K562 (cell line): ENCODE results near the gene RET. TPM values are rescaled to one million over a fixed set of nuclear protein-coding genes. Genes with fewer than 3 reads are reported as not detected.

Source experiments
- ATAC-seq: fragments of 200-7000 bp; cut with Tn5 transposase; 3 replicates; pipeline ENCODE4 v1.9.1; 2020; ENCODE audit warnings: moderate library complexity
- BruUV-seq: library from RNA; stranded (reverse); fragments of 400-500 nt; replicated peaks from 2 replicates; lab custom pipeline; 2021; lab: Mats Ljungman, UMichigan
- CTCF ChIA-PET: fragments of 300-600 bp; formaldehyde crosslinking; extraction: SDS; loops from one replicate; lab custom pipeline; 2021; ENCODE audit warnings: low intra/inter-chr PET ratio; lab: Yijun Ruan, JAX
- POLR2A ChIA-PET: fragments of 300-600, 350-650 bp; sonication (Branson Sonifier 250); formaldehyde crosslinking; extraction: SDS; loops from one replicate; lab custom pipeline; 2021; ENCODE audit warnings: antibody characterized with exemption, inconsistent platforms; lab: Yijun Ruan, JAX
- DNase-seq, 4 experiments: peaks; one replicate each; pipeline versions ENCODE4 v3.0.0 to v3.0.0-alpha.2; 2011 to 2018; ENCODE audit warnings: low spot score in 3 of 4, mixed read lengths in 3 of 4; ENCODE audit errors: extremely low read depth in 1 of 4
- FAIRE-seq: peaks from 2 replicates; lab custom pipeline; 2011; peaks lifted over from hg19 to GRCh38; lab: Jason Lieb, UNC
- H2AFZ ChIP-seq: 2 replicates; pipeline ENCODE4 v1.6.0; 2011; ENCODE audit warnings: low read depth, low read length, control low read depth, inconsistent platforms
- H3K27ac ChIP-seq: fragments of 200-600 bp; 3 replicates; pipeline ENCODE4 v1.8.0; 2011; ENCODE audit warnings: low read depth, mild to moderate bottlenecking, control low read depth, inconsistent platforms, low read length, moderate library complexity, mixed read lengths; ENCODE audit errors: extremely low read depth
- H3K27me3 ChIP-seq, 2 experiments: fragments of 300-600 bp in 1 of 2; 2 replicates in 1 of 2; 3 replicates in 1 of 2; pipeline versions ENCODE4 v1.6.0 to v1.8.0; 2011; ENCODE audit warnings: inconsistent platforms in 2 of 2, low read length in 2 of 2, mild to moderate bottlenecking in 1 of 2, mixed read lengths in 1 of 2, moderate library complexity in 1 of 2; ENCODE audit not compliant: control insufficient read depth in 2 of 2, insufficient read depth in 2 of 2
- H3K36me3 ChIP-seq: fragments of 300-600 bp; 3 replicates; pipeline ENCODE4 v1.8.0; 2011; ENCODE audit warnings: mild to moderate bottlenecking, low read length, inconsistent platforms; ENCODE audit not compliant: control insufficient read depth, insufficient read depth
- H3K4me1 ChIP-seq, 2 experiments: fragments of 200-600 bp in 1 of 2; replicated peaks in 1 of 2; 2 replicates in 1 of 2; 3 replicates in 1 of 2; pipeline versions ENCODE4 v1.5.1 to v1.8.0; 2011; ENCODE audit warnings: inconsistent platforms in 2 of 2, low read length in 2 of 2, mild to moderate bottlenecking in 1 of 2, mixed read lengths in 1 of 2, moderate library complexity in 1 of 2; ENCODE audit not compliant: control insufficient read depth in 2 of 2, insufficient read depth in 2 of 2
- H3K4me2 ChIP-seq: 2 replicates; pipeline ENCODE4 v1.6.1; 2011; ENCODE audit warnings: low read length, control low read depth, inconsistent platforms, mixed read lengths; ENCODE audit not compliant: insufficient read depth
- H3K4me3 ChIP-seq: fragments of 200-600 bp; sonication (generic), shearing (Covaris generic); 2 replicates; pipeline ENCODE4 v1.5.1; 2016; ENCODE audit warnings: control low read depth, inconsistent platforms
- H3K79me2 ChIP-seq: fragments of 200-600 bp; 3 replicates; pipeline ENCODE4 v1.8.0; 2011; ENCODE audit warnings: low read length, inconsistent platforms; ENCODE audit not compliant: control insufficient read depth, insufficient read depth
- H3K9ac ChIP-seq, 2 experiments: 2 replicates each; pipeline versions ENCODE4 v1.6.0 to v1.6.1; 2011; ENCODE audit warnings: low read depth in 2 of 2, low read length in 2 of 2, control low read depth in 1 of 2, inconsistent platforms in 1 of 2, mild to moderate bottlenecking in 1 of 2, mixed read lengths in 1 of 2; ENCODE audit not compliant: insufficient read depth in 1 of 2
- H3K9me1 ChIP-seq: one replicate; pipeline ENCODE4 v1.6.0; 2011; ENCODE audit warnings: inconsistent platforms, mild to moderate bottlenecking, low read length, moderate library complexity; ENCODE audit not compliant: control insufficient read depth, insufficient read depth
- H3K9me3 ChIP-seq: replicated peaks from 2 replicates; pipeline ENCODE4 v1.5.1; 2011; ENCODE audit warnings: low read depth, low read length, inconsistent platforms; ENCODE audit not compliant: control insufficient read depth, insufficient read depth
- H4K20me1 ChIP-seq: replicated peaks from 2 replicates; pipeline ENCODE4 v1.6.1; 2011; ENCODE audit warnings: low read length, inconsistent platforms, mixed read lengths; ENCODE audit not compliant: control insufficient read depth, insufficient read depth
- BCOR ChIP-seq: fragments of 450-650 bp; IDR thresholded peaks from 2 replicates; pipeline ENCODE4 v1.6.1; 2016
- KAT8 ChIP-seq: fragments of 450-650 bp; IDR thresholded peaks from 2 replicates; pipeline ENCODE4 v1.6.1; 2016; ENCODE audit warnings: low read depth, mild to moderate bottlenecking
- KLF13 ChIP-seq: fragments of 450-650 bp; IDR thresholded peaks from 2 replicates; pipeline ENCODE4 v1.6.1; 2016; ENCODE audit warnings: missing genetic modification characterization, low read depth, mild to moderate bottlenecking, missing compliant biosample characterization, moderate library complexity, borderline replicate concordance
- MAZ ChIP-seq, 2 experiments: fragments of 450-650 bp in 1 of 2; sonication (generic) in 1 of 2; formaldehyde crosslinking; IDR thresholded peaks in 1 of 2; conservative IDR thresholded peaks in 1 of 2; 2 replicates each; pipeline versions ENCODE4 v1.4.0 to v1.5.0; 2020; ENCODE audit warnings: mild to moderate bottlenecking in 1 of 2, missing genetic modification reagents in 1 of 2
- NEUROD1 ChIP-seq: fragments of 150-350 bp; IDR thresholded peaks from 2 replicates; pipeline ENCODE4 v1.6.1; 2014; ENCODE audit warnings: borderline replicate concordance, low read length, low read depth; ENCODE audit not compliant: partially characterized antibody
- PTTG1 ChIP-seq: fragments of 450-650 bp; IDR thresholded peaks from 2 replicates; pipeline ENCODE4 v1.6.1; 2016; ENCODE audit warnings: low read depth, mild to moderate bottlenecking, missing genetic modification characterization, missing compliant biosample characterization
- SMC3 ChIP-seq: conservative IDR thresholded peaks from 2 replicates; pipeline ENCODE4 v1.6.1; 2011; ENCODE audit warnings: low read depth, low read length, improper control_type of control experiment; ENCODE audit not compliant: insufficient read depth
- XRCC4 ChIP-seq: IDR thresholded peaks from one replicate; pipeline ENCODE4 v1.6.1; 2011; ENCODE audit not compliant: insufficient read depth, insufficient read length; ENCODE audit errors: extremely low read depth
- XRCC5 ChIP-seq: fragments of 200-400 bp; formaldehyde crosslinking; IDR thresholded peaks from 2 replicates; pipeline ENCODE4 v1.6.1; 2017; ENCODE audit warnings: low read depth, mild to moderate bottlenecking, low read length
- ZBTB7A ChIP-seq: IDR thresholded peaks from 2 replicates; pipeline ENCODE4 v1.6.1; 2011; ENCODE audit warnings: low read depth, mild to moderate bottlenecking, low read length, moderate library complexity, borderline replicate concordance; ENCODE audit not compliant: control insufficient read depth
- WGBS: fragments of 100-300 bp; shearing (Covaris generic); methylation state at CpG from one replicate; pipeline ENCODE4 v1.1.6; 2016; ENCODE audit warnings: low coverage, mixed read lengths; ENCODE audit not compliant: insufficient coverage; ENCODE audit errors: missing lambda C conversion rate; 5-methylcytosine and 5-hydroxymethylcytosine counted together
- in situ Hi-C: fragments of 300-500 bp; cut with MboI; formaldehyde crosslinking; loops from 4 replicates; pipeline ENCODE4 v1.15.0; 2018; ENCODE audit warnings: inconsistent platforms, mixed read lengths
- intact Hi-C: fragments of 100-400 bp; cut with micrococcal nuclease; formaldehyde crosslinking; loops from 2 replicates; pipeline ENCODE4 v1.14.2; 2022
- polyA plus RNA-seq, 8 experiments: library from polyadenylated mRNA; depleted of rRNA in 4 of 8; stranded (reverse) in 5 of 8; unstranded in 3 of 8; fragments of >200 nt; fragmentation: Nextera tagmentation in 2 of 8; fragmentation: Illumina TruSeq in 1 of 8; extraction: Ambion mirVana in 2 of 8; extraction: Trizol in 1 of 8; gene quantifications; 2 replicates each; pipeline versions ENCODE4 v1.2.1 to v1.2.3, GENCODE V29; 2011 to 2014; ENCODE audit warnings: inconsistent platforms in 1 of 8, missing spikeins in 1 of 8
- total RNA-seq, 7 experiments: library from RNA; depleted of rRNA in 6 of 7; stranded (reverse); fragments of >200 nt in 6 of 7; fragmentation: Illumina TruSeq in 2 of 7; extraction: Trizol in 2 of 7; gene quantifications; 2 replicates each; pipeline versions ENCODE4 v1.2.1 to v1.2.3, GENCODE V29; 2011 to 2021; ENCODE audit warnings: low replicate concordance in 1 of 7
- TF ChIP-seq, protein P1 (sequence below): fragments of 250-450 bp; sonication (Bioruptor Pico); IDR thresholded peaks from 2 replicates; pipeline ENCODE4 v1.8.0; 2022; ENCODE audit warnings: moderate library complexity, mild to moderate bottlenecking, inconsistent platforms
- TF ChIP-seq, protein P2 (sequence below): fragments of 450-650 bp; formaldehyde crosslinking; IDR thresholded peaks from 2 replicates; pipeline ENCODE4 v1.4.0; 2022; ENCODE audit warnings: missing genetic modification characterization
- TF ChIP-seq, protein P3 (sequence below): sonication (generic); formaldehyde crosslinking; IDR thresholded peaks from 2 replicates; pipeline ENCODE4 v1.8.1; 2022; ENCODE audit warnings: missing genetic modification reagents
- TF ChIP-seq, protein P4 (sequence below): fragments of 450-650 bp; IDR thresholded peaks from 2 replicates; pipeline ENCODE4 v1.6.1; 2016; ENCODE audit warnings: missing biosample characterization, missing genetic modification characterization
- TF ChIP-seq, protein P5 (sequence below): fragments of 450-650 bp; formaldehyde crosslinking; IDR thresholded peaks from 2 replicates; pipeline ENCODE4 v1.4.0; 2020; ENCODE audit warnings: mild to moderate bottlenecking, moderate library complexity

Gene RET
- total and polyA plus RNA-seq, 9 of the 15 experiments (the other 6 are each of a cell fraction or from before 2014, with no cell fraction given), result 0.04 to 0.05 TPM; not detected in 7

DNA sequence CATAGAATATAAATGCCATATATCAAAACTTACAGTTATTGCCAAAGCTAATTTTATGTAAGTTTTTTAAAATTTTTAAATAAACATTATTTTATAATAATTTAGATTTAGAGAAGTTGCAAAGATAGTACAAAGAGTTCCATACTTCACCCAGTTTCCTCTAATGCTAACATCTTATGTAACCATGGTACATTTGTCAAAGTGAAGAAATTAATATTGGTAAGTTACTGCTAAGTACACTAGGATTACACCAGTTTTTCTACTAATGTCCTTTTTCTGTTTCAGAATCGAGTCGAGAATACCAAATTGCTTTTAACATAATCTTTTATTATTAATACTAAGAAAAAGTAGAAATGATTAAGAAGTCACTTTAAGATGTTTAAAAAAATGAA is 90.6 kb downstream of the RET start:
- no peaks in the 10 kb centered on the region for H3K9me3 ChIP-seq
- H3K9ac ChIP-seq, result no peak overlapping the region
- CTCF ChIA-PET, result no interaction called here
- DNase-seq (no peak), FAIRE-seq (no peak), ATAC-seq (no peak)
- no peaks in the 10 kb centered on the region for H3K27me3 ChIP-seq
- no peak overlapping the region for H3K27ac ChIP-seq
- H3K36me3 ChIP-seq, result no peaks in the 10 kb centered on the region
- in situ Hi-C loops (no loop called here), intact Hi-C loops (no loop called here)
- no peaks in the 10 kb centered on the region for H3K9me1 ChIP-seq
- H3K4me3 ChIP-seq, result no peak overlapping the region
- TF ChIP-seq, protein P1, sequence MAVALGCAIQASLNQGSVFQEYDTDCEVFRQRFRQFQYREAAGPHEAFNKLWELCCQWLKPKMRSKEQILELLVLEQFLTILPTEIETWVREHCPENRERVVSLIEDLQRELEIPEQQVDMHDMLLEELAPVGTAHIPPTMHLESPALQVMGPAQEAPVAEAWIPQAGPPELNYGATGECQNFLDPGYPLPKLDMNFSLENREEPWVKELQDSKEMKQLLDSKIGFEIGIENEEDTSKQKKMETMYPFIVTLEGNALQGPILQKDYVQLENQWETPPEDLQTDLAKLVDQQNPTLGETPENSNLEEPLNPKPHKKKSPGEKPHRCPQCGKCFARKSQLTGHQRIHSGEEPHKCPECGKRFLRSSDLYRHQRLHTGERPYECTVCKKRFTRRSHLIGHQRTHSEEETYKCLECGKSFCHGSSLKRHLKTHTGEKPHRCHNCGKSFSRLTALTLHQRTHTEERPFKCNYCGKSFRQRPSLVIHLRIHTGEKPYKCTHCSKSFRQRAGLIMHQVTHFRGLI, result no peak
- TF ChIP-seq ZBTB7A (no peak), XRCC5 (no peak), SMC3 (no peak), PTTG1 (no peak), NEUROD1 (no peak), XRCC4 (no peak), MAZ (CRISPR knock-in tag; conservative IDR thresholded peaks at IDR 0.05 in 1 of 2, IDR thresholded peaks at IDR 0.05 in 1 of 2) (no peak), BCOR (no peak), KAT8 (no peak), KLF13 (no peak)
- TF ChIP-seq, protein P2, sequence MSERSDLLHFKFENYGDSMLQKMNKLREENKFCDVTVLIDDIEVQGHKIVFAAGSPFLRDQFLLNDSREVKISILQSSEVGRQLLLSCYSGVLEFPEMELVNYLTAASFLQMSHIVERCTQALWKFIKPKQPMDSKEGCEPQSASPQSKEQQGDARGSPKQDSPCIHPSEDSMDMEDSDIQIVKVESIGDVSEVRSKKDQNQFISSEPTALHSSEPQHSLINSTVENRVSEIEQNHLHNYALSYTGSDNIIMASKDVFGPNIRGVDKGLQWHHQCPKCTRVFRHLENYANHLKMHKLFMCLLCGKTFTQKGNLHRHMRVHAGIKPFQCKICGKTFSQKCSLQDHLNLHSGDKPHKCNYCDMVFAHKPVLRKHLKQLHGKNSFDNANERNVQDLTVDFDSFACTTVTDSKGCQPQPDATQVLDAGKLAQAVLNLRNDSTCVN (CRISPR knock-in tag), result no peak
- TF ChIP-seq, protein P3, sequence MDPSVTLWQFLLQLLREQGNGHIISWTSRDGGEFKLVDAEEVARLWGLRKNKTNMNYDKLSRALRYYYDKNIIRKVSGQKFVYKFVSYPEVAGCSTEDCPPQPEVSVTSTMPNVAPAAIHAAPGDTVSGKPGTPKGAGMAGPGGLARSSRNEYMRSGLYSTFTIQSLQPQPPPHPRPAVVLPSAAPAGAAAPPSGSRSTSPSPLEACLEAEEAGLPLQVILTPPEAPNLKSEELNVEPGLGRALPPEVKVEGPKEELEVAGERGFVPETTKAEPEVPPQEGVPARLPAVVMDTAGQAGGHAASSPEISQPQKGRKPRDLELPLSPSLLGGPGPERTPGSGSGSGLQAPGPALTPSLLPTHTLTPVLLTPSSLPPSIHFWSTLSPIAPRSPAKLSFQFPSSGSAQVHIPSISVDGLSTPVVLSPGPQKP, result no peak
- TF ChIP-seq, protein P4, sequence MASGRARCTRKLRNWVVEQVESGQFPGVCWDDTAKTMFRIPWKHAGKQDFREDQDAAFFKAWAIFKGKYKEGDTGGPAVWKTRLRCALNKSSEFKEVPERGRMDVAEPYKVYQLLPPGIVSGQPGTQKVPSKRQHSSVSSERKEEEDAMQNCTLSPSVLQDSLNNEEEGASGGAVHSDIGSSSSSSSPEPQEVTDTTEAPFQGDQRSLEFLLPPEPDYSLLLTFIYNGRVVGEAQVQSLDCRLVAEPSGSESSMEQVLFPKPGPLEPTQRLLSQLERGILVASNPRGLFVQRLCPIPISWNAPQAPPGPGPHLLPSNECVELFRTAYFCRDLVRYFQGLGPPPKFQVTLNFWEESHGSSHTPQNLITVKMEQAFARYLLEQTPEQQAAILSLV (tag), result no peak
- TF ChIP-seq, protein P5, sequence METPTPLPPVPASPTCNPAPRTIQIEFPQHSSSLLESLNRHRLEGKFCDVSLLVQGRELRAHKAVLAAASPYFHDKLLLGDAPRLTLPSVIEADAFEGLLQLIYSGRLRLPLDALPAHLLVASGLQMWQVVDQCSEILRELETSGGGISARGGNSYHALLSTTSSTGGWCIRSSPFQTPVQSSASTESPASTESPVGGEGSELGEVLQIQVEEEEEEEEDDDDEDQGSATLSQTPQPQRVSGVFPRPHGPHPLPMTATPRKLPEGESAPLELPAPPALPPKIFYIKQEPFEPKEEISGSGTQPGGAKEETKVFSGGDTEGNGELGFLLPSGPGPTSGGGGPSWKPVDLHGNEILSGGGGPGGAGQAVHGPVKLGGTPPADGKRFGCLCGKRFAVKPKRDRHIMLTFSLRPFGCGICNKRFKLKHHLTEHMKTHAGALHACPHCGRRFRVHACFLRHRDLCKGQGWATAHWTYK (CRISPR knock-in tag), result no peak
- POLR2A ChIA-PET, result interaction anchor here (0.7 kb wide), 1 partner anchor 10 kb away, joined by 3 read pairs; no protein-coding TSS in a partner anchor
- WGBS, result 72% methylated on average over 2 of the region's 2 CpGs
- H4K20me1 ChIP-seq, result no peaks in the 10 kb centered on the region
- no peak overlapping the region for H3K4me2 ChIP-seq
- H3K79me2 ChIP-seq, result no peaks in the 10 kb centered on the region
- no peaks in the 10 kb centered on the region for H3K4me1 ChIP-seq
- no TSS peak for BruUV-seq
- no peak overlapping the region for H2AFZ ChIP-seq
